ENCODE measurements around the gene FMN1.

DNA sequence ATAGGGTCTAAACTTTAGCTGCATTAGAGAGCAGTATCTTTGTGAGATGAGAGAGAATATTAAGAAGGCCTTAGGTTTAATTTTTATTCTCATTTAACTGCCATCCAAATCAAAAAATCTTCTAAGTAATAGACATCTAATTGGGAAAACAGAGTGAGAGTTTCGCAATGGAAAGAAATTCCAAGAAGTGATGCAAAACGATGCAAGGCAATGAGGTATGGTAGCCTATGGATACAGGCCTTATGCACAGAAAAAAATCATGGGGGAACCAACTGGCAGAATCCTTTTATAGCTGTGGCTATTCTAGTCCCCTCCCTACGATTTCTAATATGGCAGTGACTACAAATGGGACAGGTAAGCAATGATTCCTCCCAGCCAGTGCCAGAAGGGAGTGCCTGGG lies 250.8 kb downstream of the FMN1 start:
- TF ChIP-seq POLR2A (IDR thresholded peaks at IDR 0.05) (no peak), POLR2AphosphoS5 (IDR thresholded peaks at IDR 0.05) (no peak)
